Measurements from ENCODE around the gene MIGA1. TPM values are rescaled to one million over a fixed set of nuclear protein-coding genes. Genes with fewer than 3 reads are reported as not detected.

Gene MIGA1
- total RNA-seq, 1 donor from 2014 or later, result 8.4 TPM

DNA sequence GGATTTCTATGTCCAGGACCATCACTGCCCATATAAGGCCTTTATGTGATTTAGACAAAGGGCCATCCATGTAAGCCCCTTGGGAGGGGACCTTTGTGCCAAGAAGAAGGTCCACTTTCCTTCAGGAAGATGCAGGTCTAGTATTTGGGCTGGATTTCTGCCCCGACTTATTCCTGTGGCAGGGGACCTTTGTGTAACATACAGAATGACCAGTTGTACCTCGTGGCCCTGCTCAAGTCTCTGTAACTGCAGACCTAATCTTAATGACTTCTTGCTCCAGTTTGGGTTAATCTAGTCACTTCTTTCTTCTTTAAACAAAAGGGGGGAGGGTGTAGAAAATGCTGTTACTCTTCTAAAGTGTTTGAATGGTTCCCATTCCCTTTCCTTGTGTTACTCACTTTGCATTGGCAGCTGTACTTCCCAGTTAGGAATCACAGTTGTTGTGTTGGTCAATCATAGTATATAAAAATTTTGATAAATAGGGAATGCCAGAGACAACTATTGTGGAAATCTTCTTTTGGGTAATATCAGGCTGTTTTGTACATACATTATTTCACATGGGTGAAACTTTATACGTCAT lies 54.2 kb downstream of the MIGA1 start:
- Mint-ChIP-seq H3K4me1 (ENCODE audit: low read depth) (no peaks in the 10 kb centered on the region), H3K27ac (no peak overlapping the region), H3K9me3 (no peaks in the 10 kb centered on the region), H3K4me3 (ENCODE audit: low read depth) (no peak overlapping the region), H3K27me3 (ENCODE audit: low read depth) (no peaks in the 10 kb centered on the region), H3K36me3 (ENCODE audit: low read depth) (peaks cover 8% of the 10 kb centered on the region)
- DNase-seq (ENCODE audit: low spot score), result no peak
- intact Hi-C loops (cut with micrococcal nuclease), result no loop called here

DNA sequence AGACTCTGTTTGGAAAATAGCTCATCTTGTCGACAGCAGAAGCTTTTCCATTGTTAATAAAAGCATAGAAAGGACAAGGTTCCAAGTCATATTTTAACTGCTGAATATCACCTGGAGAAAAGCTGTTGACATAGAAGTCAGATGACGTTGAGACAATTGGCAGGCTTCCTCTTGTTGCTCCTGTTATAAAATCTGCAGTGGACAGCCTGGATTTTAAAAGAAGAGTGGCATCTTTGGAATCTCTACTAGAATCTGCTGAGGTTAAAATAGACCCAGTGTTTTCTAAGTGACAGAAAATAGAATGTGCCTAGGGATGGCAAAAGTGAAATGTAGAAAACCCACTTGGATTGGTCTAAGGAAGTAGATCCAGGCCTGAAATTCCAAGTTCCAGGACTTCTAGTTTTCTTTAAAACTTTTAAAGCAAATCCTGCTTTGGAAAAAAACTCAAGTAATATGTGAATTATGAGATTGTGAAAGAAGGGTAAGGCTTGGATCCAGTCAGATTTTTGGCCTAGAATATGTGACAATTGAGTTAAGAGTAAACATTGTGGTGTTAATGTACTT lies 55.4 kb downstream of the MIGA1 start:
- Mint-ChIP-seq H3K9me3 (no peaks in the 10 kb centered on the region), H3K4me3 (ENCODE audit: low read depth) (no peak overlapping the region), H3K4me1 (ENCODE audit: low read depth) (no peaks in the 10 kb centered on the region), H3K36me3 (ENCODE audit: low read depth) (peaks cover 7% of the 10 kb centered on the region), H3K27me3 (ENCODE audit: low read depth) (no peaks in the 10 kb centered on the region), H3K27ac (no peak overlapping the region)
- intact Hi-C loops (cut with micrococcal nuclease), result no loop called here
- no peak for DNase-seq (ENCODE audit: low spot score)

DNA sequence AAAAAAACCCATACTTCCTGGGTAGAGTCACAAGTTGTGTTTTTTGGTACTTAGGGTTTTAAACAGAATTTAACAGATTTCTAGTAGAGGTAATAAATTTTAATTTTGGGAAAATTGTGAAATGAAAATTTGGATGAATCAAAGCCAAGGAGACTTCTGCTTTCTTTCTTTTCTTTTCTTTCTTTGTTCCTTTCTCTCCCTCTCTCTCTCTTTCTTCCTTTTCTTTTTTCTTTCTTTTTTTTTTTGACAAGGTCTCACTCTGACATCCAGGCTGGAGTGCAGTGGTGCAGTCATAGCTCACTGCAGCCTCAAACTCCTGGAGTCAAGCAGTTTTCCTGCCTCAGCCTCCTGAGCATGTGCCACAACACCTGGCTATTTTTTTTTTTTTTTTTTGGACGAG lies 62.1 kb downstream of the MIGA1 start:
- intact Hi-C loops (cut with micrococcal nuclease), result no loop called here
- Mint-ChIP-seq H3K4me3 (ENCODE audit: low read depth) (no peak overlapping the region), H3K9me3 (no peaks in the 10 kb centered on the region), H3K27ac (no peak overlapping the region), H3K27me3 (ENCODE audit: low read depth) (no peaks in the 10 kb centered on the region), H3K4me1 (ENCODE audit: low read depth) (no peaks in the 10 kb centered on the region), H3K36me3 (ENCODE audit: low read depth) (peaks cover 14% of the 10 kb centered on the region)
- DNase-seq (ENCODE audit: low spot score), result no peak

DNA sequence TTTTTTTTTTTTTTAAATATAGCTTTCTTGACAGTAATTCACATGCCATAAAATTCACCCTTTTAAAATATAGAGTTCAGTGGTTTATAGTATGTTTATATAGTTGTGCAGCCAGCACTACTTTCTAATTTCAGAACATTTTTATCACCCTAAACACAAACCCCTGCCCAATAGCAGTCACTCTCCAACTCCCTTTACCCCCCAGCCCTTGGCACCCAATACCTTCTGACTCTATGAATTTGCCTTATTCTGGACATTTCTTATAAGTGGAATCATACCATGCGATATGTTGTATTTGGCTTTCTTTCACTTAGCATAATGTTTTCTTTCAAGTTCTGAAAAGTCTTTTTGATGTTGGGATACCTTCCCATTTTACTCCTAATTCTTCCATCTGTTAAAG lies 66.5 kb downstream of the MIGA1 start:
- no peaks in the 10 kb centered on the region for H3K4me1 Mint-ChIP-seq (ENCODE audit: low read depth)
- no peak for DNase-seq (ENCODE audit: low spot score)
- no peaks in the 10 kb centered on the region for H3K9me3 Mint-ChIP-seq
- intact Hi-C loops (cut with micrococcal nuclease), result no loop called here
- H3K27ac Mint-ChIP-seq, result no peak overlapping the region
- no peaks in the 10 kb centered on the region for H3K27me3 Mint-ChIP-seq (ENCODE audit: low read depth)
- H3K4me3 Mint-ChIP-seq (ENCODE audit: low read depth), result no peak overlapping the region
- peaks cover 14% of the 10 kb centered on the region for H3K36me3 Mint-ChIP-seq (ENCODE audit: low read depth)

DNA sequence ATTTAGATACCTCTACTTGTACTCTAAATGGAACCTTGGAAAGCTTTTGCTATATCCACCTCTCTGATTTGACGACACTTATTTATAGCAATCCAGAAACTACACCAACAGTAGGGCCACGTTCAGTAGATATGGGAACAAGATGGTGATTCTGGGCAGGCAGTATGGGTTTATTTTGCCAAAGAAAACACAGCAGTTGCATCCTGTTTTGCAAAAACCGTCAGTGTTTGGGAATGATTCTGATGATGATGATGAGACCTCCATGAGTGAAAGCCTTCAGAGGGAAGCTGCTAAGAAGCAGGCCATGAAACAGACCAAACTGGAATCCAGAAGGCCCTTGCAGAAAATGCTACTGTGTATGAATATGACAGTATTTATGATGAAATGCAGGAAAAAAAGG lies 67.5 kb downstream of the MIGA1 start:
- intact Hi-C loops (cut with micrococcal nuclease), result no loop called here
- Mint-ChIP-seq H3K4me3 (ENCODE audit: low read depth) (no peak overlapping the region), H3K4me1 (ENCODE audit: low read depth) (no peaks in the 10 kb centered on the region), H3K27ac (no peak overlapping the region), H3K27me3 (ENCODE audit: low read depth) (no peaks in the 10 kb centered on the region), H3K36me3 (ENCODE audit: low read depth) (peaks cover 14% of the 10 kb centered on the region), H3K9me3 (no peaks in the 10 kb centered on the region)
- no peak for DNase-seq (ENCODE audit: low spot score)

DNA sequence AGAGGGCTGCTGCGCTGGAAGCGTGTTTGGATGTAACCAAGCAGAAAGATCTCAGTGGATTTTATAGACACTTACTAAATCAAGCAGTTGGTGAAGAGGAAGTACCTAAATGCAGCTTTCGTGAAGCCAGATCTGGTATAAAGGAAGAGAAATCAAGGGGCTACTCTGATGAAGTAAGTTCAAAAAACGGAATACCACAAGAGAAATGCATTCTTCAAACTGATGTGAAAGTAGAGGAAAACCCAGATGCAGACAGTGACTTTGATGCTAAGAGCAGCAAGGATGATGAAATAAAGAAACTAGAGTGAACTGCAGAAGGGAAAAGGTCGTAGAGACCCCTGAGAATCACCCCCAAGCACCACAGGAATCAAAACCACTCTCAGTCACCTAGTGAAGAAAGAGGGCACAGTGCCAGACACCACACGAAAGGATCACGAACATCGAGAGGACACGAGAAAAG lies 68.2 kb downstream of the MIGA1 start:
- no peak overlapping the region for H3K27ac Mint-ChIP-seq
- H3K4me1 Mint-ChIP-seq (ENCODE audit: low read depth), result no peaks in the 10 kb centered on the region
- no peak overlapping the region for H3K4me3 Mint-ChIP-seq (ENCODE audit: low read depth)

DNA sequence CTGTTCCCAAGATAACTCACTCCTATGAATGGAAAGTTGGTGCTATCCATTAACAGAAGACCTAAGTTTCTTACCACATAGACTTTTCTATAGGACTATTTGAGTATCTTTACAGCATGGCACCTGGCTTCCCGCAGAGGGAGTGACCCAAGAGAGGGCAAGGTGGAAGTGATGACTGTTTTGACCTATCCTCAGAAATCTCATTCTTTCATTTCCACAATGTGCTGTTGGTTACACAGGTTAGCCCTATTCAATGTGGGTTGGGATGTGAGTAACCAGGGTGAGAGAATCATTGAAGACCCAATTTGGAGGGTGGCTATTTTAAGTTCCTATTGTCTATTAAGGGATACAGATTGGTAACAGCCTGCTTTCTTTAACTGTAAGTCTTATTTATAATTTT lies 70.6 kb downstream of the MIGA1 start:
- H3K27ac Mint-ChIP-seq, result no peak overlapping the region
- peaks cover 10% of the 10 kb centered on the region for H3K9me3 Mint-ChIP-seq
- no peaks in the 10 kb centered on the region for H3K27me3 Mint-ChIP-seq (ENCODE audit: low read depth)
- H3K4me3 Mint-ChIP-seq (ENCODE audit: low read depth), result no peak overlapping the region
- intact Hi-C loops (cut with micrococcal nuclease), result no loop called here
- no peak for DNase-seq (ENCODE audit: low spot score)
- H3K4me1 Mint-ChIP-seq (ENCODE audit: low read depth), result no peaks in the 10 kb centered on the region
- H3K36me3 Mint-ChIP-seq (ENCODE audit: low read depth), result peaks cover 26% of the 10 kb centered on the region

More for the DNA sequence above, 68.2 kb downstream of the MIGA1 start:
- intact Hi-C loops (cut with micrococcal nuclease), result no loop called here
- Mint-ChIP-seq H3K9me3 (no peaks in the 10 kb centered on the region), H3K27me3 (ENCODE audit: low read depth) (no peaks in the 10 kb centered on the region), H3K36me3 (ENCODE audit: low read depth) (peaks cover 14% of the 10 kb centered on the region)
- no peak for DNase-seq (ENCODE audit: low spot score)

DNA sequence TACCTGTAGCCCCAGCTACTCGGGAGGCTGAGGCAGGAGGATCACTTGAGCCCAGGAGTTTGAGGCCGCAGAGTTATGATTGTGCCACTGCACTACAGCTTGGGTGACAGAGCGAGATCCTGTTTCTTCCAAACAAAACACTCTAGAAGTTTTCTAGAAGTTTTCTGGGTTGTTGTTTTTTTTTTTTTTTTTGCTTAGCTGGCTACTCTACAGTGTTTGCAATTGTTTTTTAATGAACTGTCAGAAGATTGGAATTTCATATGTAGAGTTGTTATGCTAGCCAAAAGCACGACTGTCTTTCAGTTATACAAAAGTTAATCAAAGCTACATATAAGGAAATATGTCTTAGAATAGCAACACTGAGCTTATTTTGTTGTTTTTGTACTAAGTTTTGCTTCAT lies 78.1 kb downstream of the MIGA1 start:
- Mint-ChIP-seq H3K4me3 (ENCODE audit: low read depth) (no peak overlapping the region), H3K36me3 (ENCODE audit: low read depth) (peaks cover 55% of the 10 kb centered on the region)
- intact Hi-C loops (cut with micrococcal nuclease), result no loop called here

DNA sequence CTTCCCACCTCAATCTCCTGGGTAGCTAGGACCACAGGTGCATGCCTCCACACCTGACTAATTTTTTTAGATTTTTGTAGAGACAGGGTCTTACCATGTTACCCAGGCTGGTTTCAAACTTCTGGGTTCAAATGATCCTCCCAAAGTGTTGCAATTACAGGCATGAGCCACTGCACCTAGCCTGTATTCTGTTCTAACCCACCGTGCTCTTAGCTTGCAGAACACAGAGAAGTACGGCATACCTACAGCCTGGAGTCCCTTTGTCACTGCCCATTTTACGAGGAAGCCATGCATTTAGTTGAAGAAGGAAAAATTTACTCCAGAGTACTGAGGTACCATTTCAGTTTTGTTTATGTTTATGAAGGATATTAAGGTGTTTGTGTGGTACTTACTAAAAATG lies 79.3 kb downstream of the MIGA1 start:
- intact Hi-C loops (cut with micrococcal nuclease), result no loop called here
- peaks cover 55% of the 10 kb centered on the region for H3K36me3 Mint-ChIP-seq (ENCODE audit: low read depth)
- no peak overlapping the region for H3K27ac Mint-ChIP-seq
- H3K9me3 Mint-ChIP-seq, result peaks cover 30% of the 10 kb centered on the region
- H3K4me1 Mint-ChIP-seq (ENCODE audit: low read depth), result peaks cover 2% of the 10 kb centered on the region
- H3K27me3 Mint-ChIP-seq (ENCODE audit: low read depth), result no peaks in the 10 kb centered on the region
- no peak overlapping the region for H3K4me3 Mint-ChIP-seq (ENCODE audit: low read depth)
- no peak for DNase-seq (ENCODE audit: low spot score)

More for the DNA sequence above, 78.1 kb downstream of the MIGA1 start:
- Mint-ChIP-seq H3K9me3 (peaks cover 30% of the 10 kb centered on the region), H3K27ac (no peak overlapping the region), H3K27me3 (ENCODE audit: low read depth) (no peaks in the 10 kb centered on the region), H3K4me1 (ENCODE audit: low read depth) (peaks cover 2% of the 10 kb centered on the region)
- DNase-seq (ENCODE audit: low spot score), result no peak

DNA sequence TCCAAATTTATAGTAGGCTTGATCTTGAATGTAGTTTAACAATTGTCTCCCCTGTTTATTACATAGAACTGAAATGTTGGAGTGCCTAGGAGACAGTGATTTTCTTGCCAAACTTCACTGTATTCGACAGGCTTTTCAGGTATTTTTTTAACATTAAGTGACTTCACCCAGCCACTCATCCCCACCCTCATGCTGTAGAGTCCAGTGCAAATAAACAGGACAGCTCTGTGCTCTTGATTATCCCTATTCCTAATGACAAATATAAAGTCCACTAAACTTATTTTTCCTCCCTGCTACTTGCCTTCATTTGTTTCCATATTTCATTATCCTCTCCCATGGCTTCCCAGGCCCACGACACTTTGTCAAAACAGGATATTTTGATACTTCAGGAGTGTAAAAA lies 79.8 kb downstream of the MIGA1 start:
- no peak overlapping the region for H3K27ac Mint-ChIP-seq
- no peak for DNase-seq (ENCODE audit: low spot score)
- H3K4me1 Mint-ChIP-seq (ENCODE audit: low read depth), result peaks cover 2% of the 10 kb centered on the region
- H3K27me3 Mint-ChIP-seq (ENCODE audit: low read depth), result no peaks in the 10 kb centered on the region
- intact Hi-C loops (cut with micrococcal nuclease), result no loop called here
- peaks cover 29% of the 10 kb centered on the region for H3K9me3 Mint-ChIP-seq
- peaks cover 50% of the 10 kb centered on the region for H3K36me3 Mint-ChIP-seq (ENCODE audit: low read depth)
- H3K4me3 Mint-ChIP-seq (ENCODE audit: low read depth), result no peak overlapping the region

DNA sequence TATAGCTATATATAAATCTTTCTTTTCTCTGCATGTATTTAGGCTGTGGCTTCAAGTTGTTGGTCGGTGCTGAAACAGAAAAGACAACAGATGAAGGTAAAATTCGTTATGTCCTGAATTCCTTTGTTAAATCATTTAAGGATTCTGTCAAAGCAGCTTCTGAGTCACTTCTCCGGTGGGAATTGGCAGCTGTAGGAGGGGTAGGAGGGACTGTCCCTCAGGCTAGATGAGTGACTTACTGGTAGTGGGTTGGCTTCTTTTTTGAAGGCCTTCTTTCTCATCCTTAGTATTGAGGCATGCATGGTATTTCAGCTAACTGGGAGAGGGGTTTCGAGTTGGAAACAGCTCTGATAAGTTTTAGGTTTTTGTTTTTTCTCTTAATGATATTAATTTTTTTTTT lies 86.8 kb downstream of the MIGA1 start:
- intact Hi-C loops (cut with micrococcal nuclease), result no loop called here
- Mint-ChIP-seq H3K4me3 (ENCODE audit: low read depth) (no peak overlapping the region), H3K27me3 (ENCODE audit: low read depth) (no peaks in the 10 kb centered on the region), H3K9me3 (no peaks in the 10 kb centered on the region), H3K27ac (no peak overlapping the region), H3K4me1 (ENCODE audit: low read depth) (no peaks in the 10 kb centered on the region), H3K36me3 (ENCODE audit: low read depth) (peaks cover 18% of the 10 kb centered on the region)
- DNase-seq (ENCODE audit: low spot score), result no peak

DNA sequence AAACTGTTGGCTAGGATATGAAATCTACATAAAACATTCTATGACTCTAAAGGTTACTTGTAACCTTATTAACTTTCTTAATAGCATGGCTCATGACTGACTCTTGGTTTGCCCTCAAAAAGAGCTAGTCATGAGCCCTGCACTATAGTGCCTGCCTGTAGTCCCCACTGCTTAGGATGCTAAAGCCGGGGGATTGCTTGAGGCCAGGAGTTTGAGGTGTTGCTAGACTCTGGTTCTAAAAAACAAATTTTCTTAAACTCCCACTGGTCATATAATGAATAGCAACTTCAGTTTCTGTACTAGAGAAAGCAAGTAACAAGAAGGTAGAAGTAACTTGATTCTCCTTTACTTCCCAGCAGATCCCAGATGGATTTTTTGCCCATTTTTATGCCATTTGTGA lies 93.2 kb downstream of the MIGA1 start:
- no peak for DNase-seq (ENCODE audit: low spot score)
- H3K4me3 Mint-ChIP-seq (ENCODE audit: low read depth), result no peak overlapping the region
- H3K9me3 Mint-ChIP-seq, result no peaks in the 10 kb centered on the region
- H3K27me3 Mint-ChIP-seq (ENCODE audit: low read depth), result no peaks in the 10 kb centered on the region
- H3K4me1 Mint-ChIP-seq (ENCODE audit: low read depth), result no peaks in the 10 kb centered on the region
- H3K36me3 Mint-ChIP-seq (ENCODE audit: low read depth), result peaks cover 7% of the 10 kb centered on the region
- no peak overlapping the region for H3K27ac Mint-ChIP-seq
- intact Hi-C loops (cut with micrococcal nuclease), result no loop called here

DNA sequence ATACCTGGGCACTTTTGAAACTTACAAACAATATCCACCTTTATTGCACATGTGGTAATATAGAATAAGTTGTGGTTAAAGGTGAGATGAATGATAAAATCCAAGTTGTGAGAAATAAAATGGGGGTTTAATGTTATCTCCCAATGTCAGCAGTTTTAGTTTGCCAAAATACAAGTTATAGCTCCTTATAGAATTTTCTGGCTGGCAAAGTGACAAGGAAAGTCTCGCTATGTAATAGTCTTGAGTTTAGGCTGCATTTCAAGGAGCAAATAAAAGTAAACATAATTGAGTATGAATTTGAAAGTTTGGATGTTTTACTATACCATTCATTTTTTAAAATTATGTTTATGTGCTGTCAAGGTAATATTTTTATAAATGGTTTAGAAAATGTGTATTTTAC lies 94.0 kb downstream of the MIGA1 start:
- Mint-ChIP-seq H3K4me1 (ENCODE audit: low read depth) (no peaks in the 10 kb centered on the region), H3K27me3 (ENCODE audit: low read depth) (no peaks in the 10 kb centered on the region), H3K9me3 (no peaks in the 10 kb centered on the region), H3K27ac (no peak overlapping the region), H3K36me3 (ENCODE audit: low read depth) (peaks cover 5% of the 10 kb centered on the region), H3K4me3 (ENCODE audit: low read depth) (no peak overlapping the region)
- intact Hi-C loops (cut with micrococcal nuclease), result no loop called here
- DNase-seq (ENCODE audit: low spot score), result no peak
